ENCODE results near the gene RPL7A.
A peak's percentile ranks its signal among the peaks of the same experiment; 100 is the strongest.
"Not testable (repeated sequence)": the region's sequence is repeated elsewhere in the genome, so short reads cannot be mapped to it uniquely, and the experiment has no call there.

RPL7A gene

GRCh38 chr9:133323991-133324703 is 23.9 kb upstream of the RPL7A start:
- Histone ChIP-seq H4K5ac (ENCODE audit: low read length) (no peak overlapping the region), H3K18ac (ENCODE audit: low read length) (no peak overlapping the region), H3K4me2 (ENCODE audit: low read length) (no peak overlapping the region), H3K4ac (ENCODE audit: low read depth, low read length) (no peak overlapping the region), H2AK5ac (ENCODE audit: low read length) (no peak overlapping the region), H3K23ac (ENCODE audit: low read length) (no peak overlapping the region), H3K56ac (ENCODE audit: low read length) (no peak overlapping the region), H2BK15ac (replicated peaks; ENCODE audit: low read depth) (no peak overlapping the region), H3K4me1 (ENCODE audit: control insufficient read depth, low read depth, low read length) (no peaks in the 10 kb centered on the region), H2BK5ac (ENCODE audit: low read length) (no peak overlapping the region), H3K79me1 (ENCODE audit: low read length) (no peaks in the 10 kb centered on the region), H4K8ac (ENCODE audit: low read depth, low read length) (no peak overlapping the region), H3K79me2 (ENCODE audit: control insufficient read depth, insufficient read depth, low read length) (no peaks in the 10 kb centered on the region), H3K27ac (ENCODE audit: low read depth, low read length) (no peak overlapping the region), H2BK120ac (ENCODE audit: low read depth, low read length) (no peak overlapping the region), H3K27me3 (ENCODE audit: insufficient read depth, low read length, poor library complexity) (no peaks in the 10 kb centered on the region), H3K9ac (ENCODE audit: low read length) (no peak overlapping the region), H3K36me3 (ENCODE audit: control insufficient read depth, insufficient read depth, low read length) (no peaks in the 10 kb centered on the region), H3K4me3 (ENCODE audit: low read length) (no peak overlapping the region)
- no CpG with 5 or more reads among the region's 13 CpGs for WGBS (ENCODE audit: extremely low coverage, insufficient coverage, low lambda C conversion rate)
- no peak for DNase-seq

DNA sequence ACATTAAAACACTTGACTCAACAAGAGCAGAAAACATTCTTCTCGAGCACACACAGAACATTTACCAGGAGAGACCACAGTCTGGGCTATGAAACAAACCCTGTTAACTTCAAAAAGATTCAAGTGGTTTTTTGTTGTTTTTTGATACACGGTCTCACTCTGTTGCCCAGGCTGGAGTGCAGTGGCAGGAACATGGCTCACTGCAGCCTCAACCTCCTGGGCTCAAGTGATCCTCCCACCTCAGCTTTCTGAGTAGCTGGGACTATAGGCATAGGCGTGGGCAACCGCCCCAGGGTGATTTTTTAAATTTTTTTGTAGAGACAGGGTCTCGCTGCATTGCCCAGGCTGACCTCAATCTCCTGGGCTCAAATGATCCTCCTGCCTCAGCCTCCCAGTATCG is 21.0 kb upstream of the RPL7A start:
- not testable (repeated sequence) for H3K27me3 ChIP-seq (ENCODE audit: insufficient read depth, low read length, poor library complexity); H3K18ac ChIP-seq (ENCODE audit: low read length); H3K4ac ChIP-seq (ENCODE audit: low read depth, low read length); DNase-seq; H3K4me2 ChIP-seq (ENCODE audit: low read length); H3K23ac ChIP-seq (ENCODE audit: low read length); H4K5ac ChIP-seq (ENCODE audit: low read length); H3K9ac ChIP-seq (ENCODE audit: low read length); H2BK120ac ChIP-seq (ENCODE audit: low read depth, low read length); H2BK5ac ChIP-seq (ENCODE audit: low read length); H3K27ac ChIP-seq (ENCODE audit: low read depth, low read length); H3K79me2 ChIP-seq (ENCODE audit: control insufficient read depth, insufficient read depth, low read length); H2AK5ac ChIP-seq (ENCODE audit: low read length); H3K4me3 ChIP-seq (ENCODE audit: low read length); H4K8ac ChIP-seq (ENCODE audit: low read depth, low read length); H2BK15ac ChIP-seq (replicated peaks; ENCODE audit: low read depth); H3K36me3 ChIP-seq (ENCODE audit: control insufficient read depth, insufficient read depth, low read length); H3K56ac ChIP-seq (ENCODE audit: low read length); H3K79me1 ChIP-seq (ENCODE audit: low read length); H3K4me1 ChIP-seq (ENCODE audit: control insufficient read depth, low read depth, low read length)
- no CpG with 5 or more reads among the region's 6 CpGs for WGBS (ENCODE audit: extremely low coverage, insufficient coverage, low lambda C conversion rate)

DNA sequence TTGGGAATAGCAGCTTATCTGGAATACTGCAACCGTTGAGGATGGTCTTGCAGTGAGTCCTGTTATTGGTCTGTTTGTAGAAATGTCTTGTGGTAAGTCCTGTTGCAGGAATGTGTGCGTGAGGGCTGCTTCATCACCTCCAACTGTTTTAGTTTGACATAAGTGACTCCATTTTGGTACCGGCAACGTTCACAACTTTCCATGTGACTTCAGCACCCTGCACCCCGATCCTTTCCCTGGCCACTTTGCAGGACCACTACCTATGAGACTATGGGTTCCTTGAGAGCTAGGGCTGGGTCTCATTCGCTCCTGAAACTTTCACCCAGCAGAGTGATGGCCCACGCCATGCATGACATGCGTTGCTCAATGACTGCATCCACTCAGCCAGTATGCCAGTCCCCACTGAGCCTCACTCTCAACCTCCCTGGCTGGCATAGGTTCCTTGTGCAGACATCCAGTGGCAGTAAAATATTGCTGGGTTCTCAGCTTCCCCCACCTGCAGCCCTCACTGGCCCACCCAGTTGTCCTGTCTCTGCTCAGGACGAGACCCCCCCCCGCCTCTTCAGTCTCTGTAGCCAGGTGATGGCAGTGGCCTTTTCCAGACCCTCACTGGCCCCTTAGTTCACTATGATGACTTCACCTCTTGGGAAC is 20.1 kb upstream of the RPL7A start:
- Histone ChIP-seq H2BK15ac (replicated peaks; ENCODE audit: low read depth) (no peak overlapping the region), H4K8ac (ENCODE audit: low read depth, low read length) (no peak overlapping the region), H3K36me3 (ENCODE audit: control insufficient read depth, insufficient read depth, low read length) (peaks cover 2% of the 10 kb centered on the region), H2AK5ac (ENCODE audit: low read length) (no peak overlapping the region), H4K5ac (ENCODE audit: low read length) (no peak overlapping the region), H3K4me2 (ENCODE audit: low read length) (no peak overlapping the region), H3K79me1 (ENCODE audit: low read length) (no peaks in the 10 kb centered on the region), H3K27ac (ENCODE audit: low read depth, low read length) (no peak overlapping the region), H3K79me2 (ENCODE audit: control insufficient read depth, insufficient read depth, low read length) (no peaks in the 10 kb centered on the region), H3K4ac (ENCODE audit: low read depth, low read length) (no peak overlapping the region), H3K4me3 (ENCODE audit: low read length) (no peak overlapping the region), H3K9ac (ENCODE audit: low read length) (no peak overlapping the region), H2BK5ac (ENCODE audit: low read length) (no peak overlapping the region), H3K4me1 (ENCODE audit: control insufficient read depth, low read depth, low read length) (no peaks in the 10 kb centered on the region), H2BK120ac (ENCODE audit: low read depth, low read length) (no peak overlapping the region), H3K27me3 (ENCODE audit: insufficient read depth, low read length, poor library complexity) (no peaks in the 10 kb centered on the region), H3K56ac (ENCODE audit: low read length) (no peak overlapping the region), H3K18ac (ENCODE audit: low read length) (no peak overlapping the region), H3K23ac (ENCODE audit: low read length) (no peak overlapping the region)
- WGBS (ENCODE audit: extremely low coverage, insufficient coverage, low lambda C conversion rate): no CpG with 5 or more reads among the region's 10 CpGs
- DNase-seq: no peak

GRCh38 chr9:133329306-133330156 is 18.5 kb upstream of the RPL7A start:
- no CpG with 5 or more reads among the region's 21 CpGs for WGBS (ENCODE audit: extremely low coverage, insufficient coverage, low lambda C conversion rate)
- H4K5ac ChIP-seq (ENCODE audit: low read length); H2AK5ac ChIP-seq (ENCODE audit: low read length); H3K79me1 ChIP-seq (ENCODE audit: low read length); H3K27ac ChIP-seq (ENCODE audit: low read depth, low read length); H3K4me1 ChIP-seq (ENCODE audit: control insufficient read depth, low read depth, low read length); H3K4me2 ChIP-seq (ENCODE audit: low read length); H3K18ac ChIP-seq (ENCODE audit: low read length); H3K27me3 ChIP-seq (ENCODE audit: insufficient read depth, low read length, poor library complexity); H2BK15ac ChIP-seq (replicated peaks; ENCODE audit: low read depth); H3K4me3 ChIP-seq (ENCODE audit: low read length); H3K36me3 ChIP-seq (ENCODE audit: control insufficient read depth, insufficient read depth, low read length); H4K8ac ChIP-seq (ENCODE audit: low read depth, low read length); H3K23ac ChIP-seq (ENCODE audit: low read length); H3K4ac ChIP-seq (ENCODE audit: low read depth, low read length); H2BK5ac ChIP-seq (ENCODE audit: low read length); H2BK120ac ChIP-seq (ENCODE audit: low read depth, low read length); H3K56ac ChIP-seq (ENCODE audit: low read length); H3K79me2 ChIP-seq (ENCODE audit: control insufficient read depth, insufficient read depth, low read length); H3K9ac ChIP-seq (ENCODE audit: low read length): not testable (repeated sequence)
- DNase-seq: peak; percentile 53

DNA sequence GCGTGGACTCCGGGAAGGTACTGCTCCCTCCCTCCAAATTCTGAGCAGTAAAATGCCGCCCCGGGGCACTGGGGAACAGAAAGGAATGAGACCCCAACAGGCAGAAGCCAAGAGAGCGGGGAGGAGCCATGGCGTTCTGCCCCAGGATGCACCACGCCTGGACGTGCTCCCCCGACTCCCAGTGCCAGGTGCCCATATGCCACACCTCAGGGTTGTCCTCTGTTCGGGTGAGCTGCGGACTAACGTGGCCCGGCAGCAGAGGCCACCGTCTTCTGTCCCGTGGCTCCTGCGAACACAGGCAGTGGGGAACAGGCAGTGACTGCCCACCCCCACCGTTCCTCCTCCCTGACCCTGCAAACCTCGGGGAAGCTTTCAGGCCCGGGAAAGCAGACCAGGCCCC is 16.8 kb upstream of the RPL7A start:
- Histone ChIP-seq H3K4me3 (ENCODE audit: low read length) (no peak overlapping the region), H2AK5ac (ENCODE audit: low read length) (no peak overlapping the region), H3K4me1 (ENCODE audit: control insufficient read depth, low read depth, low read length) (peaks cover 5% of the 10 kb centered on the region), H2BK5ac (ENCODE audit: low read length) (no peak overlapping the region), H3K4ac (ENCODE audit: low read depth, low read length) (no peak overlapping the region), H3K4me2 (ENCODE audit: low read length) (no peak overlapping the region), H3K79me1 (ENCODE audit: low read length) (peaks cover 10% of the 10 kb centered on the region), H3K36me3 (ENCODE audit: control insufficient read depth, insufficient read depth, low read length) (peaks cover 9% of the 10 kb centered on the region), H2BK15ac (replicated peaks; ENCODE audit: low read depth) (no peak overlapping the region), H3K79me2 (ENCODE audit: control insufficient read depth, insufficient read depth, low read length) (peaks cover 14% of the 10 kb centered on the region), H4K5ac (ENCODE audit: low read length) (no peak overlapping the region), H3K27ac (ENCODE audit: low read depth, low read length) (no peak overlapping the region), H3K27me3 (ENCODE audit: insufficient read depth, low read length, poor library complexity) (no peaks in the 10 kb centered on the region), H3K18ac (ENCODE audit: low read length) (no peak overlapping the region), H3K23ac (ENCODE audit: low read length) (no peak overlapping the region), H3K56ac (ENCODE audit: low read length) (no peak overlapping the region), H2BK120ac (ENCODE audit: low read depth, low read length) (no peak overlapping the region), H4K8ac (ENCODE audit: low read depth, low read length) (no peak overlapping the region), H3K9ac (ENCODE audit: low read length) (no peak overlapping the region)
- no peak for DNase-seq
- WGBS (ENCODE audit: extremely low coverage, insufficient coverage, low lambda C conversion rate): no CpG with 5 or more reads among the region's 19 CpGs
